Neural crest cell (in vitro differentiated cells): ENCODE results near the gene ORAI3. TPM values are rescaled to one million over a fixed set of nuclear protein-coding genes. Genes with fewer than 3 reads are reported as not detected.

Source experiments
- DNase-seq: peaks from one replicate; pipeline ENCODE4 v3.0.0; 2021; ENCODE audit warnings: low read depth, mixed read lengths, low spot score
- H3K27ac Mint-ChIP-seq: one replicate; pipeline ENCODE4 v1.8.0; 2021; ENCODE audit warnings: mild to moderate bottlenecking, mixed read lengths; ENCODE audit not compliant: unreplicated experiment
- H3K27me3 Mint-ChIP-seq: 2 replicates; pipeline ENCODE4 v1.8.0; 2021; ENCODE audit warnings: low read depth, mild to moderate bottlenecking, mixed read lengths
- H3K36me3 Mint-ChIP-seq: 2 replicates; pipeline ENCODE4 v1.8.0; 2021; ENCODE audit warnings: low read depth, mild to moderate bottlenecking, mixed read lengths
- H3K4me1 Mint-ChIP-seq: 2 replicates; pipeline ENCODE4 v1.8.0; 2021; ENCODE audit warnings: mixed read lengths
- H3K4me3 Mint-ChIP-seq: one replicate; pipeline ENCODE4 v1.8.0; 2021; ENCODE audit warnings: mild to moderate bottlenecking, mixed read lengths
- H3K9me3 Mint-ChIP-seq: 2 replicates; pipeline ENCODE4 v1.8.0; 2021; ENCODE audit warnings: mixed read lengths
- total RNA-seq: library from RNA; stranded (reverse); gene quantifications from 2 replicates; pipeline ENCODE4 v1.2.1, GENCODE V29; 2021
- TF ChIP-seq, protein P1 (sequence below): fragments of 200-600 bp; sonication (generic); conservative IDR thresholded peaks from 2 replicates; pipeline ENCODE4 v1.5.0; 2021; ENCODE audit warnings: antibody characterized with exemption, mild to moderate bottlenecking

Gene ORAI3
- total RNA-seq, 1 donor from 2014 or later: 7.7 TPM

GRCh38 chr16:30924076-30924912 lies 24.6 kb upstream of the ORAI3 start:
- H3K27ac Mint-ChIP-seq: peak overlapping the region; percentile 43
- no peaks in the 10 kb centered on the region for H3K9me3 Mint-ChIP-seq
- H3K36me3 Mint-ChIP-seq: no peaks in the 10 kb centered on the region
- peaks cover 33% of the 10 kb centered on the region for H3K4me1 Mint-ChIP-seq
- DNase-seq: no peak
- TF ChIP-seq, protein P1, sequence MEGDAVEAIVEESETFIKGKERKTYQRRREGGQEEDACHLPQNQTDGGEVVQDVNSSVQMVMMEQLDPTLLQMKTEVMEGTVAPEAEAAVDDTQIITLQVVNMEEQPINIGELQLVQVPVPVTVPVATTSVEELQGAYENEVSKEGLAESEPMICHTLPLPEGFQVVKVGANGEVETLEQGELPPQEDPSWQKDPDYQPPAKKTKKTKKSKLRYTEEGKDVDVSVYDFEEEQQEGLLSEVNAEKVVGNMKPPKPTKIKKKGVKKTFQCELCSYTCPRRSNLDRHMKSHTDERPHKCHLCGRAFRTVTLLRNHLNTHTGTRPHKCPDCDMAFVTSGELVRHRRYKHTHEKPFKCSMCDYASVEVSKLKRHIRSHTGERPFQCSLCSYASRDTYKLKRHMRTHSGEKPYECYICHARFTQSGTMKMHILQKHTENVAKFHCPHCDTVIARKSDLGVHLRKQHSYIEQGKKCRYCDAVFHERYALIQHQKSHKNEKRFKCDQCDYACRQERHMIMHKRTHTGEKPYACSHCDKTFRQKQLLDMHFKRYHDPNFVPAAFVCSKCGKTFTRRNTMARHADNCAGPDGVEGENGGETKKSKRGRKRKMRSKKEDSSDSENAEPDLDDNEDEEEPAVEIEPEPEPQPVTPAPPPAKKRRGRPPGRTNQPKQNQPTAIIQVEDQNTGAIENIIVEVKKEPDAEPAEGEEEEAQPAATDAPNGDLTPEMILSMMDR: no peak
- H3K4me3 Mint-ChIP-seq: peak overlapping the region; percentile 91
- no peaks in the 10 kb centered on the region for H3K27me3 Mint-ChIP-seq

DNA sequence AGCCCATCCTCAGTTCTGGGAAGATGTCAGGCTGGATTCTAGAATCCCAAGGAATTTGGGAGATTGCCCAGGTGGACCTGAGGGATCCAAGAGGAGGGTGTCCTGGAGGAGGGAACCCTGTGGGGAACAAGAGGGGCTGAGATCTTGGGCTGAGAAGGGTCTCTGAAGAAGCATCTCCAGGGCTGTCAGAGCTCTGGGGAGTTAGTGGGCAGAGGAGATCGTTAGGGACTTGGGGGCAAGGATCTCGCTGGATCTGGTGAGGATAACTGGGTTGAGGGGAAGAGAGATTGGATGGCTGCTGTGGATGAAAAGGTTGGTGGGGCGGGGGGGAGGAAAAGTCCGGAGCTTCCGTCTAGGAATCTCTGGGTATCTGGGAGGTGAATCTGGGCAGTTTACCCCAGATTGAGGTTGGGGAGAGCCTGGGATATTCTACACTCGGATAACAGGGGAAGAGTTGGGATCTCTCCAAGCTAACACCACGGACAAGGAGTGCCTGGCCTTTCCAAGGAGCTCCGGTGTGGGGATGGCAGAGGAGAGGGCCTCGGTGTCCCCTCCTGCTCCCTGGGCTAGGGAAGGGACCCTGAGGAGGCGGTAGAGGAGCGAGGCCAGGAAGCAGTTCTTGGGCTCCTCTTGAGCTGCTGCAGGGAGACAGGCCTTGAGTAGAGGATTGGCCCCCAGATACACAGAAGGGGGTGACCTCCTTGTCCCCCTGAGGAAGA lies 23.8 kb upstream of the ORAI3 start:
- Mint-ChIP-seq H3K27ac (peak overlapping the region; percentile 43), H3K27me3 (no peaks in the 10 kb centered on the region), H3K4me3 (peak overlapping the region; percentile 91), H3K9me3 (no peaks in the 10 kb centered on the region), H3K36me3 (no peaks in the 10 kb centered on the region), H3K4me1 (peaks cover 33% of the 10 kb centered on the region)
- no peak for DNase-seq
- TF ChIP-seq, protein P1: no peak

DNA sequence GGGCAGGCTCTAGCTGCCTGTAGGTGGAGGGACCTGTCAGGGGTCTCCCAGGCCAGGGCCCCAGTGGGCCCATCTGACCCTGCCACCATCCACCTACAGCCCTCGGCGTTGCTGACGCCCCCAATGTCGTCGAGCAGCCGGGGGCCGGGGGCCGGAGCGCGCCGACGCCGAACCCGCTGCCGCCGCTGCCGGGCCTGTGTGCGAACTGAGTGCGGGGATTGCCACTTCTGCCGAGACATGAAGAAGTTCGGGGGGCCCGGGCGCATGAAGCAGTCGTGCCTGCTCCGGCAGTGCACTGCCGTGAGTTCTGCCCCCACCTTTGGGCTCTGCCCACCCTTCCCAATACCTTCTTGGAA lies 23.3 kb upstream of the ORAI3 start:
- Mint-ChIP-seq H3K4me3 (peak overlapping the region; percentile 86), H3K9me3 (no peaks in the 10 kb centered on the region), H3K27ac (no peak overlapping the region), H3K4me1 (peaks cover 33% of the 10 kb centered on the region), H3K27me3 (no peaks in the 10 kb centered on the region), H3K36me3 (no peaks in the 10 kb centered on the region)
- TF ChIP-seq, protein P1: no peak
- no peak for DNase-seq

DNA sequence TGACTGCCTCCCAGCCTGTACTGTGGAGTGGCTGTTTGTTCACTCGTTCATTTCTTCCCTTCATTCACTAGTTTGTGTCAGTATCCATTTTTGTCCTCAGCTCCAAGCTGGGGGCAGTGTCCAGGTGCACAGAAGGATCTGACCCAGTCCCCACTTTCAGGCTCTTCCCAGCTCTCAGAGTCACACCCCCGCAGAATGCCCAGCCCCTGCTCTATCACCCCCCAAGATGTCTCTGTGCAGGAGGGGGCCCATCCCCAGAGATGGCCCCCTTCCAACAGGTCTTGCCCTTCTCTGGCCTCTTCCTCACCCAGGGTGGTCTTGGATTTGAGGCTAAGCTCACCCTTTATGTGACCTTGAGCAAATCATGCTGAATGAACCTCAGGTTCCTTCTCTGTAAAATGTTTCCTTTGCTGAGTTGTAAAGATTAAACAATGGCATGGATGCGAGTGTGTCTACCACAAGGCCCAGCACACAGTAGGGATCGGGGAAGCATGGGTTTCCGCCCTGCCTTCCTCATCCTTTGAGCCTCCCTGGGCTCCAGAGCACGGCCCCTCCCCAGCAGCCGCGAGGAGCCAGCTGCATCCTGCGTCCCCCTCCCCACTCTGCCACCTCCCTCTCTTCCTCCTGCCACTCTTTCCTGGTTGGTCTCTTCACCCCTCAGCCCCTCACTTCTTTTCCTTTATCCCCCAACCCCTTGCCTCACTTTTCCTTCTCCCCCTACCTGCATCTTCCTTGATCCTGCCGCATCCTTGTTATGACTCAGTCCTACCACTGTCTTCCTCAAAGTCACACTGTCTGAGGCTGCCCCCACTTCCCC lies 22.7 kb upstream of the ORAI3 start:
- TF ChIP-seq, protein P1: no peak
- Mint-ChIP-seq H3K9me3 (no peaks in the 10 kb centered on the region), H3K27ac (no peak overlapping the region), H3K36me3 (no peaks in the 10 kb centered on the region), H3K27me3 (no peaks in the 10 kb centered on the region), H3K4me1 (peaks cover 29% of the 10 kb centered on the region), H3K4me3 (peak overlapping the region; percentile 86)
- no peak for DNase-seq

DNA sequence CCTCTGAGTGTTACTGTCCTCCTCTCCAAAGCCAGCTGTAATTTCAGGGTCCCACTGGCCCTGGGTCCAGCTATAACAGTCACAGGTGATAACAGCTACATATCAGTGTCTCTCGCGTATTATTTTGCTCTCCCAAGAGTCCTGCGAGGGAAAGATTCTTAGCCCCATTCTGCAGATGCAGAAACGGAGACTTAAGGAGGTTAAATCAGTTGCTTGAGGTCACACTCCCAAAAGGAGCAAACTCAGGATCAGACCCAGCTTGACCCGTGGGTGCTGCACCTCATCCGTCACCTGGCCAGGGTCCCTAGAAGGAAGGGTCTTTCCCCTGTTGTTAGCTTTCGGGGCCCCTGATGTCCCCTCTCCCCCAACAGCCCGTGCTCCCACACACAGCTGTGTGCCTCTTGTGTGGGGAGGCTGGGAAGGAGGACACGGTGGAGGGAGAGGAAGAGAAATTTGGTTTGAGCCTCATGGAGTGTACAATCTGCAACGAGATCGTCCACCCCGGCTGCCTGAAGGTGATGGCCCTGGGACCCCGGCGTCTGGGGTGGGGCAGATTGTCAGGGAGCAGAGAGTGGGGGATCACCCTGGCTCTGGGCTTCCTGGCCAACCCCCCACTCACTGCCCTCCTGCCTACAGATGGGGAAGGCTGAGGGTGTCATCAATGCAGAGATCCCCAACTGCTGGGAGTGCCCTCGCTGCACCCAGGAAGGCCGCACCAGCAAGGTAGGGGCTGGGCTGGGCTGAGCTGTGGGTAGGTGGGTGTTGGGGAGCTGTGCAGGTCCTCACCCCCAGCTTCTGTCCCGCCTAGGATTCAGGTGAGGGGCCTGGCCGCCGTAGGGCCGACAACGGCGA lies 21.7 kb upstream of the ORAI3 start:
- H3K9me3 Mint-ChIP-seq: no peaks in the 10 kb centered on the region
- H3K4me1 Mint-ChIP-seq: peaks cover 20% of the 10 kb centered on the region
- no peaks in the 10 kb centered on the region for H3K36me3 Mint-ChIP-seq
- H3K27me3 Mint-ChIP-seq: no peaks in the 10 kb centered on the region
- peak overlapping the region; percentile 12 for H3K27ac Mint-ChIP-seq
- TF ChIP-seq, protein P1: no peak
- peak overlapping the region; percentile 78 for H3K4me3 Mint-ChIP-seq
- DNase-seq: no peak
